Upper lobe of right lung (tissue), 1 donor: ENCODE data around the gene CTTN. TPM values are rescaled to one million over a fixed set of nuclear protein-coding genes. Genes with fewer than 3 reads are reported as not detected.
A peak's percentile ranks its signal among the peaks of the same experiment; 100 is the strongest.
"Not testable (repeated sequence)": the region's sequence is repeated elsewhere in the genome, so short reads cannot be mapped to it uniquely, and the experiment has no call there.

Experiments
- ATAC-seq: fragments of 200-7000 bp; cut with Tn5 transposase; one replicate; pipeline ENCODE4 v1.9.1; 2020; ENCODE audit warnings: mild to moderate bottlenecking, moderate library complexity
- DNase-seq: peaks from one replicate; pipeline ENCODE4 v3.0.0-alpha.2; 2020
- H3K27ac ChIP-seq: fragments of 200-600 bp; one replicate; pipeline ENCODE4 v1.8.0; 2022
- H3K27me3 ChIP-seq: fragments of 200-600 bp; one replicate; pipeline ENCODE4 v1.8.0; 2022; ENCODE audit warnings: mild to moderate bottlenecking
- H3K36me3 ChIP-seq: fragments of 200-600 bp; one replicate; pipeline ENCODE4 v1.8.0; 2022
- H3K4me1 ChIP-seq: fragments of 200-600 bp; one replicate; pipeline ENCODE4 v1.8.0; 2022
- H3K4me3 ChIP-seq: fragments of 200-600 bp; one replicate; pipeline ENCODE4 v1.8.0; 2022; ENCODE audit warnings: mild to moderate bottlenecking
- H3K9me3 ChIP-seq: fragments of 200-600 bp; one replicate; pipeline ENCODE4 v1.8.0; 2022
- intact Hi-C: fragments of 100-400 bp; cut with DNase I; formaldehyde crosslinking; loops from one replicate; pipeline ENCODE4 v1.11.0; 2022
- total RNA-seq: library from RNA; stranded (reverse); fragmentation: NEBNext Ultra II Directional; extraction: Animal tissue kit (Norgen Biotek cat#: 25700); gene quantifications from one replicate; pipeline ENCODE4 v1.2.1, GENCODE V29; 2021
- TF ChIP-seq, protein P1 (sequence below): fragments of 200-600 bp; IDR thresholded peaks from one replicate; pipeline ENCODE4 v1.8.0; 2022; ENCODE audit warnings: antibody characterized with exemption
- donor health status: DM: no; HTN: yes; CAD: no; lungs with severe emphysema.

The CTTN gene
- total RNA-seq, 1 donor from 2014 or later, result 177 TPM

DNA sequence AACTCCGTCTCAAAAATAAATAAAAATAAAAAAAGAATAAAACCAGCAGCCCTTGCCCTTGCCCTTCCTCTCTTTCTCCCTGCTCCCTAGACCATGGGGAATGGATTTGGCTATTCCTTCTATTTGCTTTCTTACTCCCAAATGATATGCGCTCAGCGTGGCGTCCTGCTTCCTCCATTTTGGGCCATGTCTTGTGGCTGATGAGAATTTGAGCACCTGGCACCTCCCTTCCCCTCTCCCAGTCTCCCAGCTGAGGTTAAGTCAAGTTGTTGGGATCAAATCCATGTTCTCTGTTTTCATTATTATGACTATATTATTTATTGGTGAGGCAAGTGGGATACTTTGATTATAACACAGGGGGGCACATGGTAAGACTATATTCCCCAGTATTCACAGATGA is 10.8 kb upstream of the CTTN start:
- no peaks in the 10 kb centered on the region for H3K27me3 ChIP-seq
- intact Hi-C loops, result no loop called here
- H3K4me3 ChIP-seq, result no peak overlapping the region
- no peaks in the 10 kb centered on the region for H3K4me1 ChIP-seq
- H3K36me3 ChIP-seq, result peaks cover 23% of the 10 kb centered on the region
- TF ChIP-seq, protein P1, sequence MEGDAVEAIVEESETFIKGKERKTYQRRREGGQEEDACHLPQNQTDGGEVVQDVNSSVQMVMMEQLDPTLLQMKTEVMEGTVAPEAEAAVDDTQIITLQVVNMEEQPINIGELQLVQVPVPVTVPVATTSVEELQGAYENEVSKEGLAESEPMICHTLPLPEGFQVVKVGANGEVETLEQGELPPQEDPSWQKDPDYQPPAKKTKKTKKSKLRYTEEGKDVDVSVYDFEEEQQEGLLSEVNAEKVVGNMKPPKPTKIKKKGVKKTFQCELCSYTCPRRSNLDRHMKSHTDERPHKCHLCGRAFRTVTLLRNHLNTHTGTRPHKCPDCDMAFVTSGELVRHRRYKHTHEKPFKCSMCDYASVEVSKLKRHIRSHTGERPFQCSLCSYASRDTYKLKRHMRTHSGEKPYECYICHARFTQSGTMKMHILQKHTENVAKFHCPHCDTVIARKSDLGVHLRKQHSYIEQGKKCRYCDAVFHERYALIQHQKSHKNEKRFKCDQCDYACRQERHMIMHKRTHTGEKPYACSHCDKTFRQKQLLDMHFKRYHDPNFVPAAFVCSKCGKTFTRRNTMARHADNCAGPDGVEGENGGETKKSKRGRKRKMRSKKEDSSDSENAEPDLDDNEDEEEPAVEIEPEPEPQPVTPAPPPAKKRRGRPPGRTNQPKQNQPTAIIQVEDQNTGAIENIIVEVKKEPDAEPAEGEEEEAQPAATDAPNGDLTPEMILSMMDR, result no peak
- H3K9me3 ChIP-seq, result no peaks in the 10 kb centered on the region
- DNase-seq, result peak; percentile 8
- ATAC-seq, result no peak
- no peak overlapping the region for H3K27ac ChIP-seq

DNA sequence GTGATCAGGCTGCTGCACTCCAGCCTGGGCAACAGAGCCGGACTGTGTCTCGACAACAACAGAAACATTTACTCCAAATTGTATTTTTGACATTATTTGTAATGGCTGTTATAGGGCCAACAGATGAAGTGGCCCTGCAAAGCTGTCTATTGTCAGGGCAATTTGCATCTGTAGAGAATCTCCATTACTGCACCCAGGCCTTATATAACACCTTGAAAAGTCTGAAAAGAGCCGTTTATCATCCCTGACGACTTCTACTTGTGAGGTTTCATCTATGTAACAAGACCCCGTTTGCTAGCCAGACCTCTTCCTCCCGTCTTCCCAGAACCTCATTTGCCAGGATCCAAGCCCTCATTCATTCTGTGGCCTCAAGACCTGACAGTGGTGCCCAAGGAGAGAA is 9.1 kb upstream of the CTTN start:
- Histone ChIP-seq H3K4me3 (no peak overlapping the region), H3K9me3 (no peaks in the 10 kb centered on the region), H3K27ac (no peak overlapping the region), H3K27me3 (no peaks in the 10 kb centered on the region), H3K36me3 (peaks cover 8% of the 10 kb centered on the region), H3K4me1 (no peaks in the 10 kb centered on the region)
- DNase-seq, result peak; percentile 5
- no peak for ATAC-seq
- intact Hi-C loops, result no loop called here
- TF ChIP-seq, protein P1, result no peak

DNA sequence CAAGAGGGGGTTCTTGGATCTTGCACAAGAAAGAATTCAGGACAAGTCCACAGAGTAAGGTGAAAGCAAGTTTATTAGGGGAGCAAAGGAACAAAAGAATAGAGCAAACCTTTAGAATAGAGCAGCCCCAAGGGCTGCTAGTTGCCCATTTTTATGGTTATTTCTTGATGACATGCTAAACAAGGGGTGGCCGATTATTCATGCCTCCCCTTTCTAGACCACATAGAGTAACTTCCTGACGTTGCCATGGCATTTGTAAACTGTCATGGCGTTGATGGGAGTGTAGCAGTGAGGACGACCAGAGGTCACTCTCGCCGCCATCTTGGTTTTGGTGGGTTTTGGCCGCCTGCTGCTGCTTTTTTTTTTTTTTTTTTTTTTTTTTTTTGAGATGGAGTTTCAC is 7.4 kb upstream of the CTTN start:
- H3K27me3 ChIP-seq, H3K36me3 ChIP-seq, H3K27ac ChIP-seq, H3K4me3 ChIP-seq, intact Hi-C loops, DNase-seq, ATAC-seq, H3K9me3 ChIP-seq, H3K4me1 ChIP-seq: not testable (repeated sequence)

DNA sequence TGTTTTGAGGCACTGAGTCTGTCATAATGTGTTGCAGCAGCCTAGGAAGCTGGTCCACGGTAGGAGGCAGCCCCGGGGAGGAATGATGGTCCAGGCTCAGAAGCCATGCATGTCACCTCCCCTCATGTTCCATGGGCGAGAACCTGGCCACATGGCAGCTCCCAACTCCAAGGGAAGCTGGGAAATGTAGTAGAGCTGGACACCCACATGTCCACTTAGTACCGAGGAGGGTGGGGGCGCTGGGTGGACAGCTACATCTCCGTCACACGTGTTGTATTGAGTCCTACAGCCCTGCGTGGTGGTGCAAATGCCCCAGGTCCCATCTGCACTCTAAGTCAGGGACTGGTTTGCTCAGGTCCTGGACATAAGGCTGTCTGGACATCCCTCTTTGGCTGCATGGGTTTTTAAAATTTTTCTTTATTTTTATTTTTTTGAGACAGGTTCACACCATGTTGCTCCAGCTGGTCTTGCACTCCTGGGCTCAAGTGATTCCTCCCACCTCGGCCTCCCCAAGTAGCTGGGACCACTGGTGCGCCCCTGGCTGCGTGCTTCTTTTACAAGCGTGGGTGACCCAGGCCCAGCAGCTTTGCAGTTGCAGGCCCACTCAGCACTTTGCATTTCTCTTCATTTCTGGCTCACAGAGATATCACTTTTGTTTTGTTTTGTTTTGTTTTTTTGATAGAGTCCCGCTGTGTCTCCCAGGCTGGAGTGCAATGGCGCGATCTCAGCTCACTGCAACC is 3.9 kb upstream of the CTTN start:
- DNase-seq (no peak), ATAC-seq (no peak)
- intact Hi-C loops, result no loop called here
- Histone ChIP-seq H3K36me3 (no peaks in the 10 kb centered on the region), H3K27ac (no peak overlapping the region), H3K9me3 (no peaks in the 10 kb centered on the region), H3K27me3 (peaks cover 8% of the 10 kb centered on the region), H3K4me1 (peaks cover 11% of the 10 kb centered on the region), H3K4me3 (no peak overlapping the region)
- TF ChIP-seq, protein P1, result no peak

DNA sequence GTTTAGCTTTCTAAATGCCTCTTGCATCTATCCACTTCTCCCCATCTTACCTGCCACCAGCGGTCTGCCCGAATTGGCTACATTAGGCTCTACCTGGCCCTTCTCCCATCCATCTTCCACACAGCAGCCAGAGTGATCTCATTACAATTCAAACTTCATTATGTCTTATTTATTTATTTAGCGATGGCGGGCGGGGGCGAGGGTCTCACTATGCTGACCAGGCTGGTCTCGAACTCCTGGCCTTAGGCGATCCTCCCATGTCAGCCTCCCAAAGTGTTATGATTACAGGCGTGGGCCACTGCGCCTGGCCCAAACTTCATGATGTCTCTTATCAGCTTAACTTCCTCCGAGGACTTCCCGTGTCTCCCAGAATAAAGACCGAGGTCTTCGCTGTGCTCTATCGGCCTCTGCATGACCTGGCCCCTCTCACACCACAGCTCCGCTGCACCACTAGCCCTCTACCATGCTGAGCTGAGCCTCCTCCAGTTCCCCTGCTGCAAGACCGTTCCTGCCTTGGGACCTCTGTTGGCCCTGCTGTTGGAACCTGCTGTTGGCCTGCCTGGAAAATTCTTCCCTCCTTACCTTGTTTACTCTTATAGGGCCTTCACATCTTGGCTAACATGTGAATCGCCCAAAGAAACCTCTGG is 870 bp upstream of the CTTN start:
- H3K36me3 ChIP-seq, result no peaks in the 10 kb centered on the region
- H3K4me1 ChIP-seq, result peaks cover 26% of the 10 kb centered on the region

More for the DNA sequence above, 870 bp upstream of the CTTN start:
- ATAC-seq, result peak; percentile 1
- no peak overlapping the region for H3K27ac ChIP-seq
- no peak for DNase-seq
- peak overlapping the region; percentile 76 for H3K4me3 ChIP-seq
- TF ChIP-seq, protein P1, result no peak
- no peaks in the 10 kb centered on the region for H3K9me3 ChIP-seq
- peaks cover 8% of the 10 kb centered on the region for H3K27me3 ChIP-seq
- intact Hi-C loops, result no loop called here
